Pancreas (tissue), 10 donors: ENCODE measurements around the gene NOP10. TPM values are rescaled to one million over a fixed set of nuclear protein-coding genes. Genes with fewer than 3 reads are reported as not detected.

Source experiments
- ATAC-seq, 4 donors: fragments of 200-7000 bp; cut with Tn5 transposase; one replicate each; pipeline versions ENCODE4 v1.8.0 to v1.9.1; 2020; ENCODE audit warnings: mild to moderate bottlenecking in 4 of 4, moderate library complexity in 4 of 4
- DNase-seq, 6 donors: peaks; one replicate each; pipeline ENCODE4 v3.0.0-alpha.2; 2020
- FAIRE-seq: peaks from 2 replicates; lab custom pipeline; 2012; peaks lifted over from hg19 to GRCh38; lab: Jason Lieb, UNC
- H3K27ac ChIP-seq, 4 donors: fragments of 200-600 bp; sonication (generic); 1 replicate in 3 of 4; 2 replicates in 1 of 4; pipeline versions ENCODE4 v1.5.0 to v1.8.0; 2020
- H3K27me3 ChIP-seq, 4 donors: fragments of 200-600 bp; one replicate each; pipeline ENCODE4 v1.8.0; 2021
- H3K36me3 ChIP-seq, 3 donors: fragments of 200-600 bp; sonication (generic) in 1 of 3; one replicate each; pipeline versions ENCODE4 v1.5.0 to v1.8.0; 2020 to 2021
- H3K4me1 ChIP-seq, 3 donors: fragments of 200-600 bp; one replicate each; pipeline ENCODE4 v1.8.0; 2021
- H3K4me3 ChIP-seq, 4 donors: fragments of 200-600 bp; sonication (generic) in 2 of 4; one replicate each; pipeline versions ENCODE4 v1.5.0 to v1.8.0; 2020 to 2021
- H3K9me3 ChIP-seq, 4 donors: fragments of 200-600 bp; one replicate each; pipeline ENCODE4 v1.8.0; 2021
- CTCF ChIP-seq, 4 donors: fragments of 200-600 bp; sonication (generic) in 3 of 4; IDR thresholded peaks; one replicate each; pipeline versions ENCODE4 v1.5.0 to v1.8.0; 2021; ENCODE audit warnings: antibody characterized with exemption in 4 of 4
- WGBS, 2 donors: extraction: QIAGEN DNeasy Blood & Tissue Kit; methylation state at CpG; one replicate each; pipeline ENCODE4 v1.1.7; 2013; 5-methylcytosine and 5-hydroxymethylcytosine counted together
- intact Hi-C, 3 donors: fragments of 100-400 bp; cut with DNase I; formaldehyde crosslinking; loops; one replicate each; pipeline versions ENCODE4 v1.11.1 to v1.14.2; 2022
- polyA plus RNA-seq, 2 donors: library from polyadenylated mRNA; stranded (reverse); fragments of 200-250 nt; gene quantifications; one replicate each; pipeline ENCODE4 v1.2.3, GENCODE V29; 2013
- total RNA-seq, 6 donors: library from RNA; stranded (reverse); fragmentation: NEBNext Ultra II Directional in 4 of 6; extraction: Animal tissue kit (Norgen Biotek cat#: 25700) in 4 of 6; gene quantifications; one replicate each; pipeline versions ENCODE4 v1.2.1 to v1.2.4, GENCODE V29; 2021 to 2023
- donor health status: healthy with polysubstance abuse.
- donor health status: DM: no; HTN: no; CAD: no; lungs with moderate emphysema.
- donor health status: DM: no; HTN: no; CAD: no.
- donor health status: control.
- donor health status: control.
- donor health status: Bipolar disorder and iron deficiency.
- donor health status: DM: yes; HTN: yes; CAD: no.
- donor health status: DM: no; HTN: no; CAD: no.
- donor health status: DM: no; HTN: no; CAD: no.
- donor health status: DM: yes; HTN: yes; CAD: no.

NOP10 gene
- total and polyA plus RNA-seq, 8 donors, result 23.9 to 87.9 (median 41.6) TPM

- intact Hi-C loops, result loop anchor here in 1 of 3 donors (5.0 kb wide), 1 partner anchor 246 kb away; no protein-coding TSS in a partner anchor
- Histone ChIP-seq H3K4me3 (peak overlapping the region; percentile 47 to 85 (median 54)), H3K36me3 (no peaks in the 10 kb centered on the region), H3K9me3 (no peaks in the 10 kb centered on the region), H3K27ac (peak overlapping the region in 1 of 4 donors; percentile 89), H3K27me3 (no peaks in the 10 kb centered on the region), H3K4me1 (peaks cover 0 to 12% (median 0%) of the 10 kb centered on the region in 3 donors)
- DNase-seq, result no peak
- TF ChIP-seq CTCF (IDR thresholded peaks at IDR 0.05), result no peak
- no peak for FAIRE-seq
- 95 to 96% methylated on average over 15 of the region's 15 CpGs for WGBS, 2 donors
- ATAC-seq, result no peak
Observed at GRCh38 chr15:34341381-34342212, 1.3 kb downstream of the NOP10 start.

GRCh38 chr15:34339946-34340345 is 3.0 kb downstream of the NOP10 start:
- FAIRE-seq, result no peak
- no peak for TF ChIP-seq CTCF (IDR thresholded peaks at IDR 0.05)
- intact Hi-C loops, result loop anchor here in 1 of 3 donors (5.0 kb wide), 1 partner anchor 247 kb away; no protein-coding TSS in a partner anchor
- H3K9me3 ChIP-seq, result no peaks in the 10 kb centered on the region
- ATAC-seq, result no peak
- H3K27ac ChIP-seq, result no peak overlapping the region
- DNase-seq, result no peak
- no peaks in the 10 kb centered on the region for H3K36me3 ChIP-seq
- 95 to 97% methylated on average over 3 of the region's 3 CpGs for WGBS, 2 donors
- H3K4me1 ChIP-seq, result peaks cover 0 to 12% (median 0%) of the 10 kb centered on the region in 3 donors
- H3K27me3 ChIP-seq, result no peaks in the 10 kb centered on the region
- no peak overlapping the region for H3K4me3 ChIP-seq

- peak overlapping the region in 3 of 4 donors; percentile 83 to 92 (median 89) for H3K4me3 ChIP-seq
- H3K27me3 ChIP-seq, result no peaks in the 10 kb centered on the region
- ATAC-seq (no peak), DNase-seq (peak in 1 of 6 donors; percentile 29), FAIRE-seq (no peak)
- WGBS, 2 donors, result 65 to 69% methylated on average over 16 of the region's 16 CpGs
- intact Hi-C loops, result no loop called here
- no peaks in the 10 kb centered on the region for H3K36me3 ChIP-seq
- H3K9me3 ChIP-seq, result no peaks in the 10 kb centered on the region
- no peak for TF ChIP-seq CTCF (IDR thresholded peaks at IDR 0.05)
- H3K4me1 ChIP-seq, result peaks cover 0 to 12% (median 0%) of the 10 kb centered on the region in 3 donors
- peak overlapping the region in 2 of 4 donors; percentile 89 to 93 for H3K27ac ChIP-seq
Observed at GRCh38 chr15:34338347-34338746, 4.6 kb downstream of the NOP10 start.

- FAIRE-seq (no peak), ATAC-seq (peak; percentile 94 to 98 (median 97)), DNase-seq (peak; percentile 85 to 96 (median 92))
- Histone ChIP-seq H3K27me3 (no peaks in the 10 kb centered on the region), H3K4me3 (peak within 1 kb of the TSS; percentile 83 to 97 (median 90)), H3K27ac (peak within 1 kb of the TSS; percentile 67 to 93 (median 87)), H3K36me3 (no peaks in the 10 kb centered on the region), H3K4me1 (peaks cover 0 to 12% (median 0%) of the 10 kb centered on the region in 3 donors), H3K9me3 (no peaks in the 10 kb centered on the region)
- intact Hi-C loops, result no loop called here
- no peak for TF ChIP-seq CTCF (IDR thresholded peaks at IDR 0.05)
- WGBS, 2 donors, result 0 to 1% methylated on average over 56 to 78 of the region's 78 CpGs
Observed at GRCh38 chr15:34337557-34338306, 5.2 kb downstream of the NOP10 start, which contains the start of gene SLC12A6. Gene SLC12A6, minus strand, starts transcription at chr15:34337781. Its CDS starts 1,101 bp downstream, at chr15:34336680.
